ENCODE measurements around the gene CERS6.

The CERS6 gene

DNA sequence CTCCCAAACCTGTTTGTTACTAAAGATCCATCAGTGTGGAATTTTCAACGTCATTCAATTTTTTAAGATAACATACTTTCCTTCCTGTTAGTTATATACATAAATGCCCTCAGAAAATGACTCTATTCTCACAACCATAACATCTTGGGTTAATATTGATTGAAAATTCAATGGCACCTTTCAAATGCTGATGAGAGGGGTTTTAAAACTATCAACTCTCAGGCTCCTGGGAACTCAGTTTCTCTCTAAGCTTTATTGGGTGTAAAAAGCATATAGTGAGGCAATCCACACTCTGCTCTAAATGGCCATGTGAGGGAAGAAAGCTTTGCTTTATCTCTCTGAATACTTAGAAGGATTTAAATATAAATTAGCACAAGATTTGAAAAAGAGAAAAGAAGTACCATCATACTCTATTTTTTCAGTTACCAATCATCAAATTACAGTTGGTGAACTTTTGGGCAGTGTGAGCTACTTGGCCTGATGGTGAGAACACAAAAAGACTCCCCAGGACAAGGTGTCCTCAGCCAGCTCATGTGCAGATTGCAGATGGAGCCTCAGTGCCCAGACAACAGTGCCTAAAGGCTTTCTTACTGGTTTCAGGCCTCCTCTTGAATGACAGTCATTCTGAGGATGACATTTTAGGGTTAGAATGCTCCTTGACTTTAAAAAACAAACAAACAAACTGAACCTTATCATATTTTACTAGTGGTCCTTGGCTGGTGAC is 24.6 kb upstream of the CERS6 start:
- no peaks in the 10 kb centered on the region for H3K27me3 ChIP-seq (ENCODE audit: insufficient read depth, low read depth, severe bottlenecking)
- H3K9me3 ChIP-seq (ENCODE audit: severe bottlenecking), result no peaks in the 10 kb centered on the region
- no peaks in the 10 kb centered on the region for H3K36me3 ChIP-seq
- DNase-seq, result no peak
- H3K27ac ChIP-seq, result no peak overlapping the region
- H3K4me3 ChIP-seq (ENCODE audit: low read depth, low read length), result no peak overlapping the region
- TF ChIP-seq, protein P1, sequence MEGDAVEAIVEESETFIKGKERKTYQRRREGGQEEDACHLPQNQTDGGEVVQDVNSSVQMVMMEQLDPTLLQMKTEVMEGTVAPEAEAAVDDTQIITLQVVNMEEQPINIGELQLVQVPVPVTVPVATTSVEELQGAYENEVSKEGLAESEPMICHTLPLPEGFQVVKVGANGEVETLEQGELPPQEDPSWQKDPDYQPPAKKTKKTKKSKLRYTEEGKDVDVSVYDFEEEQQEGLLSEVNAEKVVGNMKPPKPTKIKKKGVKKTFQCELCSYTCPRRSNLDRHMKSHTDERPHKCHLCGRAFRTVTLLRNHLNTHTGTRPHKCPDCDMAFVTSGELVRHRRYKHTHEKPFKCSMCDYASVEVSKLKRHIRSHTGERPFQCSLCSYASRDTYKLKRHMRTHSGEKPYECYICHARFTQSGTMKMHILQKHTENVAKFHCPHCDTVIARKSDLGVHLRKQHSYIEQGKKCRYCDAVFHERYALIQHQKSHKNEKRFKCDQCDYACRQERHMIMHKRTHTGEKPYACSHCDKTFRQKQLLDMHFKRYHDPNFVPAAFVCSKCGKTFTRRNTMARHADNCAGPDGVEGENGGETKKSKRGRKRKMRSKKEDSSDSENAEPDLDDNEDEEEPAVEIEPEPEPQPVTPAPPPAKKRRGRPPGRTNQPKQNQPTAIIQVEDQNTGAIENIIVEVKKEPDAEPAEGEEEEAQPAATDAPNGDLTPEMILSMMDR (IDR thresholded peaks at IDR 0.05; ENCODE audit: low read depth, low read length), result no peak

DNA sequence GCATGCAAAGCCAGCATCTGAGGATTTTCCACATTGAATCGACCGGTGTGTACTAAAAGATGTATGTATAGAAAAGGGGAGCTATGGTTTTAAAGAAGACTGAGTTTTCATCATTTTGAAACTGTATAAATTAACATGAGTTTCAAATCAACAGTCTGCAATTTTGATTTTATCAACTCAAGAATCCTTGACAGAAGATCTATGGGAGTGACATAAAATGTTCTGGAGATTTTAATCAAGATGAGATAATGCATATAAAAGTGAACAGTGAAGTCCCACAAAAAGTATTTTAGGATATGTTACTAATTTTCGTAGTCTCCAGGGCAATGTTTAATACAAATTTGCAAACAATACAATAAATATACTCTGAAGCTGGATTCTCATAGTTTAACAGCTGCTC is 24.0 kb upstream of the CERS6 start:
- Histone ChIP-seq H3K27ac (no peak overlapping the region), H3K36me3 (no peaks in the 10 kb centered on the region), H3K4me3 (ENCODE audit: low read depth, low read length) (no peak overlapping the region), H3K9me3 (ENCODE audit: severe bottlenecking) (no peaks in the 10 kb centered on the region), H3K27me3 (ENCODE audit: insufficient read depth, low read depth, severe bottlenecking) (no peaks in the 10 kb centered on the region)
- TF ChIP-seq, protein P1 (IDR thresholded peaks at IDR 0.05; ENCODE audit: low read depth, low read length), result no peak
- DNase-seq, result no peak

DNA sequence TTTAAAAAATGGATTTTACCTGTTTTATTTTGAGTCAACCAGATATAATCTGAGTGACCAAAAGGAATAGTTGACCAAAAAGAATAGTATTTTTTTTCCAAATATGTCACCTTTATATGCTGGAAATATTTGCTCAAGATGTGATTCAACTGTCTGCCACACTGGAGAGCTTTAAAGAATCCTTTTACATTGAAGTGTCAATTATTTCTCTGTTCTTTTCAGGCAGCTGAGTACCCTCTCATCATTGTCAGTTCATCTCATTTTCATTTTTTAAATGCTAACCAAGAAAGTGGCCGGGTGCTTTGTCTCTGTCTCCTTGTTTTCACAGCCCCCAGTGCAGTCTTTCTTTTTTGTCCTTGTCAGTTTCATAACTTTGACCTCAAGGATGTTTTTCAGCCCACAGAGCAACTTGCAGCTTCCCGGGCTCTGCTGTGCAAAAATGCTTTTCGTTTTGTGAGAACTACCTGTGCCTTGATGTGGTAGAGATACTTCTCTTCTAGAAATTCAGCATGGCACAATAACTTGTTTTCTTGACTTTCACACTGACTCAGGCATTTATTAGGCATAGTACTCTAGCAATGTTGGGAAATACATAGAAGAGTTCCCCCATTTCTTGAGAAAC is 23.4 kb upstream of the CERS6 start:
- TF ChIP-seq, protein P1 (IDR thresholded peaks at IDR 0.05; ENCODE audit: low read depth, low read length), result no peak
- no peaks in the 10 kb centered on the region for H3K27me3 ChIP-seq (ENCODE audit: insufficient read depth, low read depth, severe bottlenecking)
- no peaks in the 10 kb centered on the region for H3K36me3 ChIP-seq
- no peak overlapping the region for H3K27ac ChIP-seq
- DNase-seq, result no peak
- no peaks in the 10 kb centered on the region for H3K9me3 ChIP-seq (ENCODE audit: severe bottlenecking)
- H3K4me3 ChIP-seq (ENCODE audit: low read depth, low read length), result no peak overlapping the region

DNA sequence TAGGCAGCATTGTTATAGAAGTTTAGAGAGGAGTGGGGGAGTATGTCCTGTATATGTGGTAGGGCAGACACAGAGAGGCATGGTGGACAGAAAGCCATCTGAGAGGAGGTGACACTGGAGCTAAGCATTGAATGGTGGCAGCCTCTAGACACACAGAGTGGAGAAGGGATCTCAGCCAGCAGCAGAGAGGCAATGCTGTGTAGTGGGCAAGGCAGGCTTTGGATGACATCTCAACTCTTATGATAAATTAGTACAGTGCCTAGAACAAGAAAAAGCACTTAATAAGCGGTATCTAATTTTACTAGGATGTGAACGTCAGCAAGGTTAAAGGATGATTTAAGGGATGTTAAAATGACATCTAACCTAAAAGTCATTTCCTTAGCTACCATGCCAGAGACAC is 22.5 kb upstream of the CERS6 start:
- Histone ChIP-seq H3K36me3 (no peaks in the 10 kb centered on the region), H3K4me3 (ENCODE audit: low read depth, low read length) (no peak overlapping the region), H3K27me3 (ENCODE audit: insufficient read depth, low read depth, severe bottlenecking) (no peaks in the 10 kb centered on the region), H3K27ac (no peak overlapping the region), H3K9me3 (ENCODE audit: severe bottlenecking) (no peaks in the 10 kb centered on the region)
- TF ChIP-seq, protein P1 (IDR thresholded peaks at IDR 0.05; ENCODE audit: low read depth, low read length), result no peak
- no peak for DNase-seq

DNA sequence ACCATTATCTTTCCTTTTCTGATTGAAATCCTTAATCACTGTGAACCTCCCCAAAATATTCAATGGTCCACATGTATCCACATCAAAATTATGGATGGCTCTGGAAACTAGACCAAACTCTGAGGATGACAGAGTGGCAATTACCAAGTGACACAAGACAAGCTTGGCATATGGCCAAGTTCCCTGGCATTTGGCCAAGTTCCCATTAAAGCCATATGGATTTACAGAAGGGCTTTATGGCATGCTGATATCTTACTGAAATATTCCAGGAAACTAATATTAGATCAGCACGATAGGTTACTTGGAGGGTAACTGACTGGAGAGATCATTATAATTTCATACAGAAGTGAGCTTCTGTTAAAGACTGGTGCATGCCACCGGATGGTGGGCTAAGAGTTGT is 21.9 kb upstream of the CERS6 start:
- Histone ChIP-seq H3K27ac (no peak overlapping the region), H3K36me3 (no peaks in the 10 kb centered on the region), H3K9me3 (ENCODE audit: severe bottlenecking) (no peaks in the 10 kb centered on the region), H3K4me3 (ENCODE audit: low read depth, low read length) (no peak overlapping the region), H3K27me3 (ENCODE audit: insufficient read depth, low read depth, severe bottlenecking) (no peaks in the 10 kb centered on the region)
- DNase-seq, result peak; percentile 28
- TF ChIP-seq, protein P1 (IDR thresholded peaks at IDR 0.05; ENCODE audit: low read depth, low read length), result no peak
